Activated naive CD4-positive, alpha-beta T cell treated with Interleukin-2 at 50 U/mL for 16 hours (primary cell): Measurements from ENCODE around the gene LMTK3.
A peak's percentile ranks its signal among the peaks of the same experiment; 100 is the strongest.
"Not testable (repeated sequence)": the region's sequence is repeated elsewhere in the genome, so short reads cannot be mapped to it uniquely, and the experiment has no call there.

Experiments
- DNase-seq: peaks from one replicate; pipeline ENCODE4 v3.0.0-alpha.2; 2020

The LMTK3 gene

GRCh38 chr19:48502350-48503018 lies 9.2 kb downstream of the LMTK3 start:
- DNase-seq: no peak

GRCh38 chr19:48501494-48502349 lies 9.9 kb downstream of the LMTK3 start:
- DNase-seq: peak; percentile 70

GRCh38 chr19:48500830-48501493 lies 10.7 kb downstream of the LMTK3 start:
- no peak for DNase-seq

DNA sequence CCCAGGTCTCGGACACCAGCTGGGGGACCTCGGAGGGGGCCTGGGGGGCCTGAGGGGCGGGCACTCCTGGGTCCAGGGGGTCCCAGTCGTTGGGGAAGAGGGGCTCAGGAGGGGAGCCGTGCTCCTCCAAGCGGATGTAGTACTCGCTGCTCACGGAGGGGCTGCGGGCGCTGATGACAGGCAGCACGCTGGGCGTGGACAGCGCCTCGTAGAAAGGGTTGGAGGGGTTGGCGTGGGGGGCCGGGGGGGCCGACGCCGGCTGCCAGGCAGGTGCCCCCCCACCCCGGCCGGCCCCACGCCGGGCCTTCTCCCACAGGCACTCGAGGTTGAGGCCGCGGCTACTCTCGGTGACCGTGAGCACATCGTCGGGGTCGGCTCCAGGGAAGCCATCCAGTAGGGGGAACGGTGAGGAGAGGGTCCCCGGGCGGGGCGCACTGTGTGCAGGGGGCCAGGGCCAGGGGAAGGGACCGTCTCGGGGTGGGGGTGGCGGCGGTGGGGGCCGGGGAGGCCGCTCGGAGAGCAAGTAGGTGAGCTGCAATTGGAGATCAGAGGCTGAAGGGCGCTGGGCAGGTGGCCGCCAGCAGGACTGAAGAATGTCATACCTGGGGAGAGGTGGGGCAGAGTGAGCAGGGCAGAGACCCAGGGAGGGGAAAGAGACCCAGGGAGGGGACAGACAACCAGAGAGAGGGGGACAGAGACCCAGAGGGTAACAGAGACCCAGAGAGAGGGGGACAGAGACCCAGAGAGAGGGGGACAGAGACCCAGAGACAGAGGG lies 12.1 kb downstream of the LMTK3 start:
- DNase-seq: no peak

DNA sequence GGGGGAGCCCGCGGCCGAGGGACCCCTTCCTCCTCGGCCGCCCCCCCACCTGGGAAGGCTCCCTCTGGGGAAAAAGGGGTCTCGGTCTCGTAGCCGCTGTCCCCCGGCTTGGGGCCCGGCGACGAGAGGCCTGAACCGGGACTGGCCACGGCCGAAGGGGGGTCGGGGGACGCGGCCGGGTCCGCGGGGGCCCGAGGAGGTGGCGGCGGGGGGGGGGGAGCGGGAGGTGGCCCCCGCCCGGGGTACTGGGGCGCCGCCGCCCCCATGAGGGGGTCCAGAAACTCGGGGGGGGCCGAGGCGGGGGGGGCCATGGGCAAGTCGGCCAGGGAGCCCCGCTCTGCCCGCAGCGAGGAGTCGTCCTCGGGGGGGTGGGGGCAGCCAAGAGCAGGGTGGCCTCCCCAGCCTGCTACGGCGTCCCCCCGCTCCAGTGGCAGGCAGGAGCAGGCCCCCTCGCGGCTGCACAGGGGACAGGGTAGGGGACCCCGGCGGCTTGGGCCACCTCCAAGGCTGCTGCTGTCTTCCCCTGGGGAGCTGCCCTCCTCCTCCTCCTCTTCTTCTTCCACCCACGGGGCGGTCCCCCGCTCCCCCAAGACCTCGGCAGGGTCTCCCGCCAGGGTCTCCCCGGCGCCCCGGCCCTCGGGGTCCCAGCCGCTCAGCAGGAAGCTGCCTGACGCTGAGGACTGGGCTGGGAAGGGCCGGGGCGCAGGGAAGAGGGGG lies 12.9 kb downstream of the LMTK3 start:
- no peak for DNase-seq

- no peak for DNase-seq
Observed at GRCh38 chr19:48497728-48498594, 13.7 kb downstream of the LMTK3 start.

DNA sequence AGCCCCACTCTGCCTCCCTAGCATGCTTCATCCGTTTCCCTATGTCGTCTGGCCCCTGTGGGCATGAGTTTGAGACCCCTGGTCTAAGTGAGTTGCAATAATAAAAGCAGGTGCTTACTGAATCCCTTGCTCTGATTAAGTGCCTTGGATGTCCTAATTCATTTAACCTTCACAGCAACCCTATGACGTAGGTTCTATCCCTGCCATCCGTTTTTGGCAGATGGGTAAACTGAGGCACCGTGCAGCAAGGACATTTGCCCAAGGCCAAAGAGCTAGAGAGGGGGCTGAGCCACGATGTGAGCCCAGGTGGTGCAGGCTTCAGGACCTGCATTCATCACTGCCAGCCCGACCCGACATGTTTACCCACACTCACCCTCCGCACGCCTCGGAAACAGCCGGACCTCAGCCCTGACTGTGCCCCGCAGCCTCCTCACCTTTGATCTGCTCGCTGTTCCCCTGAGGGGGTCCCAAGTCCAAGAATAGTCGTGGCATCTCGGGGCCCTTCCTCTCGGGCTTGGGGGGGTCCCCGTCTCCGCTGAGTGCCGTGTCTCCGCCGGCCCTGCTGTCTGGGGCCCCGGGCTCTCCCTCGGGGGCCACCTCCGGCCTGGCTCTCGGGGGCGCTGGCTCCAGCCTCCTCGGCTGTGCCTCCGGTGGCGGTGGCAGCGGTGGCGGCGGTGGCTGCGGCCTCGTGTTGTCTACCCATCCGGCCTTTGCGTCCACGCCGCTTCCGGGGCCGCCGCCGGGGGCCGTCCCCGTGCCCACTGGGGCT lies 14.5 kb downstream of the LMTK3 start:
- DNase-seq: no peak

- DNase-seq: no peak
Observed at GRCh38 chr19:48495396-48495795, 16.2 kb downstream of the LMTK3 start.

- no peak for DNase-seq
Observed at GRCh38 chr19:48493718-48494401, 17.8 kb downstream of the LMTK3 start.

DNA sequence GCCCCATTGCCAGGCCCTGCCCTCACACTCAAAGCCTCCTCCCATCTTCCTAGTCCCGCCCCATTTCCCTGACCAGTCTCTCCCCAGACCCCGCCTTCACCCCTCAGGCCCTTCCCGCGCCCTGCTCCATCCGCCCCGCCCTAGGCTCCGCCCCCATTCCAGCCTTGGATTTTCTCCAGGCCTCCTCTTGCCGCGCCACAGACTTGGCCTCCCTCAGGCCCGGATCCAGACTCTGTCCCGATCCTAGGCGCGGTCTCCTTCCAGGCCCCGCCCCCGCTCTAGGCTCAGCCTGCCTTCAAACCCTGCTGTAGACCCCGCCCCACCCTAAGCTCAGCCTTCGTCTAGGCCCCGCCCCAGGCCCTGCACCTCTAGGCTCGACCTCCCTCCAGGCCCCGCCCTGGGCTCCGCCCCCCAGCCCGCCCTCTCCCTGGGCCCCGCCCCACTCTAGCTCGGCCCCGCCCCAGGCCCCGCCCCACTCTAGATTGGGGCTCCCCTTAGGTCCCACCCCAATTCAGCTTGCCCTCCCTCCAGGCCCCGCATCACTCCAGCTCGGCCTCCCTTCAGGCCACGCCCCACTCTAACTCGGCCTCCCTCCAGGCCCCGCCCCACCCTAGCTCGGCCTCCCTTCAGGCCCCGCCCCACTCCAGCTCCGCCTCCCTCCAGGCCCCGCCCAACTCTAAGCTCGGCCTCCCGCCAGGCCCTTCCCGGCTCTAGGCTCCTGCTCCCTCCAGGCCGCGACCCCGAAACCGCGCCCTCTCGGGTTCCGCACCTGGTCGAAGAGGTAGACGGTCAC lies 18.5 kb downstream of the LMTK3 start:
- DNase-seq: peak; percentile 77

GRCh38 chr19:48491793-48492123 lies 19.9 kb downstream of the LMTK3 start:
- no peak for DNase-seq

GRCh38 chr19:48490981-48491792 lies 20.4 kb downstream of the LMTK3 start:
- peak; percentile 53 for DNase-seq

DNA sequence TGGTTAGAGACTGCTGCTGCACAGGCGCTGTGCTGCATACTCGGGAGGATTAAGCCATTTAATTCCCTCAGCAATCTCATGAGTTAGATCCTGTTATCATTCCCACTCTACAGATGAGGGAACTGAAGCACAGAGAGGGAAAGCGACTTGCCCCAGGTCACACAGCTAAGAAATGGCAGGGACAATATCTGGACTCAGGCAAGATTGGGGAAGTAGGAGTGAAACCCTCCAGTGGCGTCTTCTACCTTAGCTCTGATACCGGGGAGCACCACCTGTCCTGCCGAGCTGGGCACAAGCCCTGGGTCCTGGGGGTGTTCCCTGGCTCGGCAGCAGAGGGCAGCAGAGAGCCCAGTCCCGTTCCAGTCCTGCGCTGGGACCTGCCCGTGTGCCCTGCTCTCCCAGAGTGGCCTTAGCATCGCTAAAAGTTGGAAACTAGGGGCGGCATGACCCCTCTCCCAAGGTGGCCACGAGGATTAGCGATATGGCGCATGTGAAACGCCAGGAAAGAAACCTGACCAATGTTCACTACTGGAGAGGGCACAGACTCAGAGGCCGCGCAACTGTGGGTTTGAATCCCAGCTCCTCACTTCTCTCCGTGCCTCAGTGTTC lies 21.9 kb downstream of the LMTK3 start:
- DNase-seq: peak; percentile 85

DNA sequence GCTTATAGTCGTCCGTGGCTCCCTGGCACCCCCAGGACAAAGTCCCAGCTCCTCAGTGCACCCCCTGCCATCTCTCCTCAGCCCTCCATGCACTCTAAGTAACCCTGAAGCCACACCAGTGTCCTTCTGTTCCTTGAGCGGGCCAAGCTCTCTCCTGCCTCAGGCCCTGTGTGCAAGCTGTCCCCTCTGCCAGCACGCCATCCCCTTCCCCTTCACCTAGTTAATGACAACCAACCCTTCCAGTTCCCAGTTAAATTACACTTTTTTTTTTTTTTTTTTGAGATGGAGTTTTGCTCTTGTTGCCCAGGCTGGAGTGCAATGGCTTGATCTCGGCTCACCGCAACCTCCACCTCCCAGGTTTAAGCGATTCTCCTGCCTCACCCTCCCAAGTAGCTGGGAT lies 23.2 kb downstream of the LMTK3 start:
- not testable (repeated sequence) for DNase-seq

DNA sequence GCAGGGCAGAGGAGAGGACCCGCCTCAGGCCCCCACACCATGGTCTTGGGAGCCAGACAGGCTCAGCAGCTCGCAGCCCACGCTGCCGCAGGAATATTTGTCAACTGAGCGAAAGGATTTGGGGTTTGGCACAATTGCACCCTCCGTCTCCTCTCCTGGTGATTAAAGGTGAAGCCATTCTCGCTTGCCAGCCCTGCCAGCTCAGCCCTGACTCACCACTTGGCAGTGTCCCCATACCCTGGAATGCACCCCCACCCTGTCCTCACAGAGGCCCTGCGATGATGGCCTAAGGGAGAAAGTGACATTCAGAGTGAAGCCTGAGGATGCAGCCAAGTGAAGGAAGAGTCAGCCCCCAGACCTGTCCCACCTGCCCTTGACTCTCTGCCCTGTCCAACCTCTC lies 23.7 kb downstream of the LMTK3 start:
- DNase-seq: no peak

DNA sequence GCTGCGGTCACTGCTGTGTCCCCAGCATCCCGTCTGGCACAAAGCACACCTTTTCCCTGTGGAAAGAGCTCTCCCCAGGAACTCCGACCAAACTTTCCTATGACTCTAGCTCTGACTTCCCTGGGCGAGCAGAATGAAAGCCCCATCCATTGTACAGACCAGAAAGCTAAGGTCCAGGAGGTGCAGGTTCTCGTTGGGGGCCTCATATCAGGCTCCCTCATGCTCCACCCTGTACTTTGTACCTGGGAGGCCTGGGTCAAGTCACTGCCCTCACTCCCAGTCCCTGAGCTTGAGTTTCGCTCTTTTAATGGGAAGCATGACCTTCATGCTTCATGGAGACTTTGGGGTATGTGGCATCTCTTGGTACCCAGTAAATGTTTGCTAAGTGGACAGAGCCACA lies 24.1 kb downstream of the LMTK3 start:
- no peak for DNase-seq

DNA sequence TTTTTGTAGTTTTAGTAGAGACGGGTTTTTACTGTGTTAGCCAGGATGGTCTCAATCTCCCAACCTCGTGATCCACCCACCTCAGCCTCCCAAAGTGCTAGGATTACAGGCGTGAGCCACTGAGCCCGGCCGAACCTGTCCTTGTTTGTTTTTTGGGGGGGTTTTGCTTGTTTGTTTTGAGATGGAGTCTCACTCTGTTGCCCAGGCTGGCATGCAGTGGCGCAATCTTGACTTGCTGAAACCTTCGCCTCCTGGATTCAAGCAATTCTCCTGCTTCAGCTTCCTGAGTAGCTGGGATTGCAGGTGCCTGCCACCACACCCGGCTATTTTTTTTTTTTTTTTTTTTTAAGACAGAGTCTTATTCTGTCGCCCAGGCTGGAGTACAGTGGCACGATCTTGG lies 24.9 kb downstream of the LMTK3 start:
- DNase-seq: not testable (repeated sequence)
